IMR-90 (cell line): ENCODE data around the gene ADGRF4. TPM values are rescaled to one million over a fixed set of nuclear protein-coding genes. Genes with fewer than 3 reads are reported as not detected.

Experiments
- ATAC-seq: fragments of 200-7000 bp; cut with Tn5 transposase; 2 replicates; pipeline ENCODE4 v1.9.1; 2020; ENCODE audit warnings: low read depth, mild to moderate bottlenecking, moderate library complexity
- BruUV-seq: library from RNA; stranded (reverse); fragments of 400-500 nt; replicated peaks from 2 replicates; lab custom pipeline; 2021; lab: Mats Ljungman, UMichigan
- CTCF ChIA-PET: fragments of 300-600 bp; formaldehyde crosslinking; extraction: SDS; loops from one replicate; lab custom pipeline; 2021; ENCODE audit warnings: antibody characterized with exemption; lab: Yijun Ruan, JAX
- POLR2A ChIA-PET: fragments of 300-600 bp; sonication (Branson Sonifier 250); formaldehyde crosslinking; loops from one replicate; lab custom pipeline; 2022; ENCODE audit warnings: antibody characterized with exemption; ENCODE audit not compliant: unreplicated experiment; lab: Charles Lee
- DNase-seq: peaks from one replicate; pipeline ENCODE4 v3.0.0; 2013
- H2AFZ ChIP-seq: replicated peaks from 2 replicates; pipeline ENCODE3; 2013; ENCODE audit warnings: low read length, mild to moderate bottlenecking; ENCODE audit not compliant: poor library complexity
- H2AK5ac ChIP-seq: 2 replicates; pipeline ENCODE4 v1.6.1; 2013; ENCODE audit warnings: low read depth, low read length, inconsistent platforms
- H2AK9ac ChIP-seq: replicated peaks from 2 replicates; pipeline ENCODE3; 2013; ENCODE audit warnings: mild to moderate bottlenecking, low read depth, low read length, moderate library complexity; ENCODE audit not compliant: poor library complexity
- H2BK120ac ChIP-seq: 2 replicates; pipeline ENCODE4 v1.6.1; 2013; ENCODE audit warnings: low read depth, low read length, inconsistent platforms
- H2BK15ac ChIP-seq: 3 replicates; pipeline ENCODE4 v1.6.1; 2013; ENCODE audit warnings: low read depth, low read length, inconsistent platforms
- H2BK20ac ChIP-seq: 2 replicates; pipeline ENCODE4 v1.6.1; 2013; ENCODE audit warnings: low read depth, mild to moderate bottlenecking, inconsistent platforms, low read length, moderate library complexity
- H2BK5ac ChIP-seq: 2 replicates; pipeline ENCODE4 v1.6.1; 2013; ENCODE audit warnings: mild to moderate bottlenecking, low read depth, low read length, inconsistent platforms; ENCODE audit not compliant: poor library complexity, severe bottlenecking
- H3K14ac ChIP-seq: replicated peaks from 2 replicates; pipeline ENCODE4 v1.6.1; 2013; ENCODE audit warnings: low read depth, low read length, inconsistent platforms
- H3K18ac ChIP-seq: 2 replicates; pipeline ENCODE4 v1.6.1; 2013; ENCODE audit warnings: low read depth, low read length, control low read depth
- H3K23ac ChIP-seq: 2 replicates; pipeline ENCODE4 v1.6.1; 2013; ENCODE audit warnings: low read depth, low read length, inconsistent platforms
- H3K27ac ChIP-seq: 2 replicates; pipeline ENCODE4 v1.5.1; 2013; ENCODE audit warnings: mild to moderate bottlenecking, control low read depth, low read length; ENCODE audit not compliant: insufficient read depth
- H3K27me3 ChIP-seq: 2 replicates; pipeline ENCODE4 v1.6.1; 2013; ENCODE audit warnings: low read length; ENCODE audit not compliant: control insufficient read depth, insufficient read depth
- H3K36me3 ChIP-seq: 2 replicates; pipeline ENCODE4 v1.6.1; 2013; ENCODE audit warnings: low read length, mixed read lengths; ENCODE audit not compliant: control insufficient read depth, insufficient read depth
- H3K4ac ChIP-seq: 2 replicates; pipeline ENCODE4 v1.6.1; 2013; ENCODE audit warnings: low read depth, low read length, inconsistent platforms
- H3K4me1 ChIP-seq: 2 replicates; pipeline ENCODE4 v1.6.1; 2013; ENCODE audit warnings: low read length, mixed read lengths; ENCODE audit not compliant: control insufficient read depth, insufficient read depth
- H3K4me2 ChIP-seq: 2 replicates; pipeline ENCODE4 v1.6.1; 2013; ENCODE audit warnings: low read depth, mild to moderate bottlenecking, control low read depth, low read length, moderate library complexity
- H3K4me3 ChIP-seq: 2 replicates; pipeline ENCODE4 v1.5.1; 2013; ENCODE audit warnings: low read depth, mild to moderate bottlenecking, control low read depth, low read length, moderate library complexity; ENCODE audit not compliant: insufficient read depth
- H3K56ac ChIP-seq: 2 replicates; pipeline ENCODE4 v1.6.1; 2013; ENCODE audit warnings: low read length, inconsistent platforms; ENCODE audit not compliant: insufficient read depth; ENCODE audit errors: extremely low read depth
- H3K79me1 ChIP-seq, 2 experiments: 2 replicates each; pipeline ENCODE4 v1.6.1; 2013; ENCODE audit warnings: low read length in 2 of 2, inconsistent platforms in 1 of 2, low read depth in 1 of 2
- H3K9ac ChIP-seq: 2 replicates; pipeline ENCODE4 v1.6.1; 2013; ENCODE audit warnings: low read depth, low read length, control low read depth
- H3K9me1 ChIP-seq: 2 replicates; pipeline ENCODE4 v1.6.1; 2013; ENCODE audit warnings: low read length, inconsistent platforms; ENCODE audit not compliant: insufficient read depth
- H3K9me3 ChIP-seq: 2 replicates; pipeline ENCODE4 v1.6.1; 2013; ENCODE audit warnings: low read length; ENCODE audit not compliant: control insufficient read depth, insufficient read depth
- H4K20me1 ChIP-seq: 2 replicates; pipeline ENCODE4 v1.6.1; 2013; ENCODE audit warnings: low read length, inconsistent platforms; ENCODE audit not compliant: insufficient read depth
- H4K5ac ChIP-seq: 2 replicates; pipeline ENCODE4 v1.6.1; 2013; ENCODE audit warnings: mild to moderate bottlenecking, low read depth, low read length, control low read depth
- H4K8ac ChIP-seq, 2 experiments: 2 replicates each; pipeline ENCODE4 v1.6.1; 2013; ENCODE audit warnings: low read depth in 2 of 2, low read length in 2 of 2, control low read depth in 1 of 2, inconsistent platforms in 1 of 2
- H4K91ac ChIP-seq: 2 replicates; pipeline ENCODE4 v1.6.1; 2013; ENCODE audit warnings: low read depth, low read length, inconsistent platforms; ENCODE audit not compliant: insufficient read depth
- BHLHE40 ChIP-seq: fragments of 150-350 bp; IDR thresholded peaks from 2 replicates; pipeline ENCODE4 v1.6.1; 2016; ENCODE audit warnings: mild to moderate bottlenecking, low read depth, low read length
- CEBPB ChIP-seq: IDR thresholded peaks from 2 replicates; pipeline ENCODE4 v1.6.1; 2012; ENCODE audit warnings: low read depth, low read length, improper control_type of control experiment
- CHD1 ChIP-seq: IDR thresholded peaks from 2 replicates; pipeline ENCODE4 v1.6.1; 2012; ENCODE audit warnings: low read depth, low read length, improper control_type of control experiment
- ELK1 ChIP-seq: fragments of 150-350 bp; IDR thresholded peaks from 2 replicates; pipeline ENCODE4 v1.6.1; 2016; ENCODE audit warnings: low read depth, mild to moderate bottlenecking, low read length, moderate library complexity, borderline replicate concordance
- FOS ChIP-seq: fragments of 150-350 bp; IDR thresholded peaks from 2 replicates; pipeline ENCODE4 v1.6.1; 2016; ENCODE audit warnings: low read depth, low read length
- MAFK ChIP-seq: IDR thresholded peaks from 2 replicates; pipeline ENCODE4 v1.6.1; 2012; ENCODE audit warnings: low read depth, low read length, improper control_type of control experiment
- MAZ ChIP-seq: IDR thresholded peaks from 2 replicates; pipeline ENCODE4 v1.6.1; 2012; ENCODE audit warnings: low read depth, mild to moderate bottlenecking, low read length, improper control_type of control experiment, moderate library complexity, borderline replicate concordance
- MXI1 ChIP-seq: IDR thresholded peaks from 2 replicates; pipeline ENCODE4 v1.6.1; 2012; ENCODE audit warnings: low read depth, mild to moderate bottlenecking, low read length, moderate library complexity, borderline replicate concordance
- NFE2L2 ChIP-seq: fragments of 150-350 bp; IDR thresholded peaks from 2 replicates; pipeline ENCODE4 v1.6.1; 2016; ENCODE audit warnings: low read depth, mild to moderate bottlenecking, low read length
- POLR2A ChIP-seq: IDR thresholded peaks from 2 replicates; pipeline ENCODE4 v1.6.1; 2012; ENCODE audit warnings: mild to moderate bottlenecking, low read depth, low read length
- RAD21 ChIP-seq: IDR thresholded peaks from 2 replicates; pipeline ENCODE4 v1.6.1; 2012; ENCODE audit warnings: low read length, improper control_type of control experiment
- RCOR1 ChIP-seq: IDR thresholded peaks from 2 replicates; pipeline ENCODE4 v1.6.1; 2012; ENCODE audit warnings: mild to moderate bottlenecking, low read length, improper control_type of control experiment; ENCODE audit not compliant: insufficient replicate concordance
- SMC3 ChIP-seq: fragments of 150-350 bp; IDR thresholded peaks from 2 replicates; pipeline ENCODE4 v1.6.1; 2016; ENCODE audit warnings: low read depth, mild to moderate bottlenecking, antibody characterized with exemption, low read length, moderate library complexity
- WGBS, 2 experiments: methylation state at CpG; one replicate each; pipeline versions ENCODE4 v1.1.5 to v1.1.7; 2013; ENCODE audit warnings: missing lambda C conversion rate in 2 of 2; ENCODE audit not compliant: insufficient read length in 1 of 2; ENCODE audit errors: extremely low coverage in 2 of 2; 5-methylcytosine and 5-hydroxymethylcytosine counted together
- dilution Hi-C: fragments of 300-500 bp; cut with HindIII; formaldehyde crosslinking; loops from one replicate; pipeline ENCODE4 v1.14.3; 2018; ENCODE audit warnings: low sequenced_read_pairs; ENCODE audit not compliant: unreplicated experiment
- in situ Hi-C: fragments of 300-500 bp; cut with MboI; formaldehyde crosslinking; loops from 3 replicates; pipeline ENCODE4 v1.14.3; 2019; ENCODE audit warnings: low sequenced_read_pairs, inconsistent platforms, mixed read lengths
- intact Hi-C: fragments of 100-400 bp; cut with micrococcal nuclease; formaldehyde crosslinking; loops from 2 replicates; pipeline ENCODE4 v1.10.0; 2022
- polyA plus RNA-seq, 3 experiments: library from polyadenylated mRNA; depleted of rRNA; stranded (reverse); fragments of >200 nt; gene quantifications; 2 replicates each; pipeline ENCODE4 v1.2.3, GENCODE V29; 2012; ENCODE audit warnings: low replicate concordance in 1 of 3
- total RNA-seq: library from RNA; depleted of rRNA; stranded (reverse); fragments of >200 nt; gene quantifications from 2 replicates; pipeline ENCODE4 v1.2.3, GENCODE V29; 2012
- TF ChIP-seq, protein P1 (sequence below): fragments of 150-350 bp; IDR thresholded peaks from 2 replicates; pipeline ENCODE4 v1.6.1; 2017; ENCODE audit warnings: mild to moderate bottlenecking, antibody characterized with exemption, low read length, low read depth

Gene ADGRF4
- total and polyA plus RNA-seq, 2 of the 4 experiments (the other 2 are of a cell fraction), result under 0.01 to 0.02 TPM

DNA sequence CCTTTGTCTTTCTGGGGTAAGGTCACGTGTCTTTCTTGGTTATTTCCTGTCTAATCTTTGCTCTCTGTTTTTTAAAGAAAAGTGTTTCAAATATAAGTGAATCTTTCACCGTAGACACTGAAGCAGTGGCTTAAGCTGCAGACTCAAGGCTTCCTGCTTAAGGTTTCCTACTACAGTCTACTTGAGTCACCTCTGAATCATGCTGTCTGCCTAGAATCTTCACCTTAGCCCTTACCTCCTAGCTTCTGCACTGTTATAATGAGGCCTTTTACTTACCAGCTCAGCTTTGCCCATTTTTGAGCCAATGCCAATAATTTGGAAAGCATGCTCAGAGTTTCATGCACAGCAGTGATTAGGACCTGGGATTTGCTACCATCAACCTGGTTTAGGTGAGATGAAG, 30.6 kb downstream of the ADGRF4 start:
- Histone ChIP-seq H4K5ac (no peak overlapping the region), H2AK9ac (no peak overlapping the region), H2BK120ac (no peak overlapping the region), H3K4me1 (no peaks in the 10 kb centered on the region), H3K9ac (no peak overlapping the region), H3K23ac (no peak overlapping the region), H3K14ac (no peak overlapping the region), H2AFZ (no peak overlapping the region), H4K8ac (no peak overlapping the region), H3K9me3 (no peaks in the 10 kb centered on the region), H3K9me1 (no peaks in the 10 kb centered on the region), H2BK5ac (no peak overlapping the region), H4K20me1 (no peaks in the 10 kb centered on the region), H3K36me3 (no peaks in the 10 kb centered on the region), H3K4me3 (no peak overlapping the region), H3K18ac (no peak overlapping the region), H4K91ac (no peak overlapping the region), H3K79me1 (no peaks in the 10 kb centered on the region), H3K27ac (no peak overlapping the region), H3K56ac (no peak overlapping the region), H2BK20ac (no peak overlapping the region), H3K4me2 (no peak overlapping the region), H3K4ac (no peak overlapping the region), H2BK15ac (no peak overlapping the region), H3K27me3 (no peaks in the 10 kb centered on the region), H2AK5ac (no peak overlapping the region)
- POLR2A ChIA-PET, result no interaction called here
- in situ Hi-C loops (no loop called here), dilution Hi-C loops (no loop called here), intact Hi-C loops (no loop called here)
- DNase-seq (no peak), ATAC-seq (no peak)
- BruUV-seq, result no TSS peak
- WGBS, 2 experiments, result no CpG with 5 or more reads among the region's 2 CpGs
- CTCF ChIA-PET, result no interaction called here
- TF ChIP-seq ELK1, result no peak
- TF ChIP-seq, protein P1, sequence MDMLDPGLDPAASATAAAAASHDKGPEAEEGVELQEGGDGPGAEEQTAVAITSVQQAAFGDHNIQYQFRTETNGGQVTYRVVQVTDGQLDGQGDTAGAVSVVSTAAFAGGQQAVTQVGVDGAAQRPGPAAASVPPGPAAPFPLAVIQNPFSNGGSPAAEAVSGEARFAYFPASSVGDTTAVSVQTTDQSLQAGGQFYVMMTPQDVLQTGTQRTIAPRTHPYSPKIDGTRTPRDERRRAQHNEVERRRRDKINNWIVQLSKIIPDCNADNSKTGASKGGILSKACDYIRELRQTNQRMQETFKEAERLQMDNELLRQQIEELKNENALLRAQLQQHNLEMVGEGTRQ, result no peak
- TF ChIP-seq FOS, result no peak
- TF ChIP-seq RAD21, result no peak
- TF ChIP-seq SMC3, result no peak
- TF ChIP-seq MAZ, result no peak
- TF ChIP-seq POLR2A, result no peak
- TF ChIP-seq CEBPB, result no peak
- TF ChIP-seq BHLHE40, result no peak
- no peak for TF ChIP-seq RCOR1
- no peak for TF ChIP-seq NFE2L2
- TF ChIP-seq CHD1, result no peak
- TF ChIP-seq MXI1, result no peak
- TF ChIP-seq MAFK, result no peak
